Kidney (tissue), 14 donors: ENCODE measurements around the gene NTSR1. TPM values are rescaled to one million over a fixed set of nuclear protein-coding genes. Genes with fewer than 3 reads are reported as not detected.
A peak's percentile ranks its signal among the peaks of the same experiment; 100 is the strongest.

ENCODE experiments used
- DNase-seq, 5 donors: peaks; one replicate each; pipeline ENCODE4 v3.0.0-alpha.2; 2013 to 2020
- FAIRE-seq: peaks from 2 replicates; lab custom pipeline; 2012; peaks lifted over from hg19 to GRCh38; lab: Jason Lieb, UNC
- H3K27ac ChIP-seq, 2 donors: one replicate each; pipeline ENCODE4 v1.7.0; 2013; ENCODE audit warnings: low read depth in 2 of 2, low read length in 2 of 2, inconsistent platforms in 1 of 2
- H3K27me3 ChIP-seq: one replicate; pipeline ENCODE4 v1.7.1; 2013; ENCODE audit warnings: low read length, inconsistent platforms; ENCODE audit not compliant: control insufficient read depth, insufficient read depth
- H3K36me3 ChIP-seq, 3 donors: one replicate each; pipeline versions ENCODE4 v1.7.0 to v1.7.1; 2013; ENCODE audit warnings: low read length in 3 of 3, control low read depth in 1 of 3, inconsistent platforms in 1 of 3; ENCODE audit not compliant: insufficient read depth in 3 of 3, control insufficient read depth in 2 of 3
- H3K4me1 ChIP-seq, 3 donors: one replicate each; pipeline versions ENCODE4 v1.7.0 to v1.7.1; 2013; ENCODE audit warnings: low read length in 3 of 3, inconsistent platforms in 1 of 3, low read depth in 1 of 3; ENCODE audit not compliant: control insufficient read depth in 2 of 3, insufficient read depth in 2 of 3
- H3K4me3 ChIP-seq, 3 donors: one replicate each; pipeline versions ENCODE4 v1.7.0 to v1.8.1; 2013; ENCODE audit warnings: low read length in 3 of 3, control low read depth in 1 of 3, inconsistent platforms in 1 of 3
- H3K9ac ChIP-seq, 3 donors: one replicate each; pipeline versions ENCODE4 v1.7.0 to v1.7.1; 2013; ENCODE audit warnings: low read length in 3 of 3, control low read depth in 1 of 3, inconsistent platforms in 1 of 3
- H3K9me3 ChIP-seq, 3 donors: one replicate each; pipeline versions ENCODE4 v1.7.0 to v1.7.1; 2013; ENCODE audit warnings: low read length in 3 of 3, control low read depth in 1 of 3, inconsistent platforms in 1 of 3; ENCODE audit not compliant: control insufficient read depth in 2 of 3, insufficient read depth in 1 of 3
- intact Hi-C: fragments of 100-400 bp; cut with DNase I; formaldehyde crosslinking; loops from one replicate; pipeline ENCODE4 v1.11.1; 2022
- polyA plus RNA-seq: library from polyadenylated mRNA; stranded (reverse); fragments of 350-450 nt; fragmentation: Illumina TruSeq; extraction: RNeasy Lipid Tissue Mini Kit (QIAGEN cat#74804); gene quantifications from one replicate; pipeline ENCODE4 v1.2.3, GENCODE V29; 2014; ENCODE audit warnings: low read depth, low replicate concordance; ENCODE audit not compliant: insufficient read depth
- total RNA-seq: library from RNA; stranded (reverse); fragmentation: NEBNext Ultra II Directional; extraction: Animal tissue kit (Norgen Biotek cat#: 25700); gene quantifications from one replicate; pipeline ENCODE4 v1.2.1, GENCODE V29; 2021
- TF ChIP-seq, protein P1 (sequence below): IDR thresholded peaks from 3 replicates; pipeline ENCODE4 v1.5.1; 2012; ENCODE audit warnings: mild to moderate bottlenecking, moderate library complexity, borderline replicate concordance; ENCODE audit not compliant: insufficient read depth; ENCODE audit errors: extremely low read depth
- donor health status: control.
- donor health status: control.
- donor health status: control.
- donor health status: control.
- donor health status: control.
- donor health status: DM: yes; HTN: yes; CAD: no.
- donor health status: Normal renal cell carcinoma (clear cell type).

The NTSR1 gene
- total and polyA plus RNA-seq, 2 donors from 2014 or later = 0.09 TPM; not detected in 1

DNA sequence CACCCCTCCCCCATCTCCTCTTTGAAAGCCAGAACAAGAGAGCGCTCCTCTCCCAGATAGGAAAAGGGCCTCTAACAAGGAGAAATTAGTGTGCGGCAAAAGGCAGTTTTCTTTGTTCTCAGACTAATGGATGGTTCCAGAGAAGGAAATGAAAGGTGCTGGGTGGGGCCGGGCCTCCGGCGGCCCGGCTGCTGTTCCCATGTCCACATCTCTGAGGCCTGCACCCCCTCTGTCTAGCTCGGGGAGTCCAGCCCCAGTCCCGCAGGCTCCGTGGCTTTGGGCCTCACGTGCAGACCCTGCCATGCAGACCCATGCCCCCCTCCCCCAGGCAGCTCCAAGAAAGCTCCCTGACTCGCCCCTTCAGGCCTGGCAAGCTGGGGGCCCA is 51.8 kb downstream of the NTSR1 start:
- no peak overlapping the region for H3K9ac ChIP-seq
- no peaks in the 10 kb centered on the region for H3K36me3 ChIP-seq
- H3K27ac ChIP-seq = no peak overlapping the region
- H3K9me3 ChIP-seq = peaks cover 0 to 3% (median 0%) of the 10 kb centered on the region in 3 donors
- H3K4me1 ChIP-seq = peaks cover 0 to 2% (median 0%) of the 10 kb centered on the region in 3 donors
- no peak for FAIRE-seq
- TF ChIP-seq, protein P1, sequence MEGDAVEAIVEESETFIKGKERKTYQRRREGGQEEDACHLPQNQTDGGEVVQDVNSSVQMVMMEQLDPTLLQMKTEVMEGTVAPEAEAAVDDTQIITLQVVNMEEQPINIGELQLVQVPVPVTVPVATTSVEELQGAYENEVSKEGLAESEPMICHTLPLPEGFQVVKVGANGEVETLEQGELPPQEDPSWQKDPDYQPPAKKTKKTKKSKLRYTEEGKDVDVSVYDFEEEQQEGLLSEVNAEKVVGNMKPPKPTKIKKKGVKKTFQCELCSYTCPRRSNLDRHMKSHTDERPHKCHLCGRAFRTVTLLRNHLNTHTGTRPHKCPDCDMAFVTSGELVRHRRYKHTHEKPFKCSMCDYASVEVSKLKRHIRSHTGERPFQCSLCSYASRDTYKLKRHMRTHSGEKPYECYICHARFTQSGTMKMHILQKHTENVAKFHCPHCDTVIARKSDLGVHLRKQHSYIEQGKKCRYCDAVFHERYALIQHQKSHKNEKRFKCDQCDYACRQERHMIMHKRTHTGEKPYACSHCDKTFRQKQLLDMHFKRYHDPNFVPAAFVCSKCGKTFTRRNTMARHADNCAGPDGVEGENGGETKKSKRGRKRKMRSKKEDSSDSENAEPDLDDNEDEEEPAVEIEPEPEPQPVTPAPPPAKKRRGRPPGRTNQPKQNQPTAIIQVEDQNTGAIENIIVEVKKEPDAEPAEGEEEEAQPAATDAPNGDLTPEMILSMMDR = no peak
- H3K27me3 ChIP-seq = no peaks in the 10 kb centered on the region
- intact Hi-C loops = no loop called here
- DNase-seq = peak in 1 of 5 donors; percentile 43
- H3K4me3 ChIP-seq = no peak overlapping the region

DNA sequence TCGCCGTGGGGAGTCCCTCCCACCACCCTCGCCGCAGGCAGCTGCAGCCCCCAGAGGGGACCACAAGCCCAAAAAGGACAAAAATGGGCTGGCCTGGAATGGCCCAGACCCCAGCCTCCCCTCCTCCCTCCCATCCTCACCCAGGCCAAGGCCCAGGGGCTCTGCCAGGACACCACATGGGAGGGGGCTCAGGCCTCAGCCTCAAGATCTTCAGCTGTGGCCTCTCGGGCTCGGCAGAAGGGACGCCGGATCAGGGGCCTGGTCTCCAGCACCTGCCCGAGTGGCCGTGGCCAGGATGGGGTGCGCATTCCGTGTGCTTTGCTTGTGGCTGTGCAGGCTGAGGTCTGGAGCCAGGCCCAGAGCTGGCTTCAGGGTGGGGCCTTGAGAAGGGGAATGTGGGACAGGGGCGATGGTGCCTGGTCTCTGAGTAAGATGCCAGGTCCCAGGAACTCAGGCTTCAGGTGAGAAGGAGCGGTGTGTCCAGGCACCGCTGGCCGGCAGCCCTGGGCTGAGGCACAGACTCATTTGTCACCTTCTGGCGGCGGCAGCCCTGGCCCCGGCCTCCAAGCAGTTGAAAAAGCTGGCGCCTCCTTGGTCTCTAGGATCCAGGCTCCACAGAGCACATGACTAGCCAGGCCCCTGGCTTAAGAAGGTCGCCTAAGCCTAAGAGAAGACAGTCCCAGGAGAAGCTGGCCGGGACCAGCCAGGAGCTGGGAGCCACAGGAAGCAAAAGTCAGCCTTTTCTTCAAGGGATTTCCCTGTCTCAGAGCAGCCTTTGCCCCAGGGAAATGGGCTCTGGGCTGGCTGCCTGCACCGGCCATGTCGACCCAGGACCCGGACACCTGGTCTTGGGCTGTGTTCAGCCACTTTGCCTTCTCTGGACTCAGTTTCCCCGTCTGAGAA is 52.5 kb downstream of the NTSR1 start:
- TF ChIP-seq, protein P1 = no peak
- no peaks in the 10 kb centered on the region for H3K27me3 ChIP-seq

GRCh38 chr20:62761759-62762131 is 53.1 kb downstream of the NTSR1 start:
- TF ChIP-seq, protein P1 = no peak
- Histone ChIP-seq H3K4me1 (peaks cover 0 to 5% (median 1%) of the 10 kb centered on the region in 3 donors), H3K4me3 (no peak overlapping the region), H3K36me3 (no peaks in the 10 kb centered on the region), H3K27ac (no peak overlapping the region), H3K27me3 (no peaks in the 10 kb centered on the region), H3K9me3 (peaks cover 0 to 3% (median 0%) of the 10 kb centered on the region in 3 donors), H3K9ac (no peak overlapping the region)
- FAIRE-seq = no peak
- intact Hi-C loops = no loop called here
- DNase-seq = peak in 1 of 5 donors; percentile 23

More for the DNA sequence above, 52.5 kb downstream of the NTSR1 start:
- Histone ChIP-seq H3K36me3 (no peaks in the 10 kb centered on the region), H3K27ac (no peak overlapping the region), H3K9ac (no peak overlapping the region), H3K4me3 (no peak overlapping the region), H3K4me1 (peaks cover 0 to 5% (median 2%) of the 10 kb centered on the region in 3 donors), H3K9me3 (peaks cover 0 to 3% (median 0%) of the 10 kb centered on the region in 3 donors)
- DNase-seq (peak in 2 of 5 donors; percentile 18 to 60), FAIRE-seq (no peak)
- intact Hi-C loops = no loop called here
